Smooth muscle cell (in vitro differentiated cells): Measurements from ENCODE around the gene LONP2. TPM values are rescaled to one million over a fixed set of nuclear protein-coding genes. Genes with fewer than 3 reads are reported as not detected.

Experiments
- DNase-seq: peaks from one replicate; lab custom pipeline; 2025; ENCODE audit not compliant: unreplicated experiment; lab: John Stamatoyannopoulos, UW
- H2AFZ ChIP-seq: fragments of 200-600 bp; sonication (generic); 2 replicates; pipeline ENCODE4 v1.6.0; 2016; ENCODE audit warnings: antibody characterized with exemption, low read depth, mild to moderate bottlenecking
- H3F3A ChIP-seq: fragments of 200-600 bp; sonication (generic); 2 replicates; pipeline ENCODE4 v1.6.0; 2017; ENCODE audit warnings: antibody characterized with exemption, low read depth
- H3K27ac ChIP-seq: fragments of 200-600 bp; sonication (generic); 2 replicates; pipeline ENCODE4 v1.5.1; 2016; ENCODE audit warnings: low read depth, mild to moderate bottlenecking
- H3K27me3 ChIP-seq: fragments of 200-600 bp; sonication (generic); 2 replicates; pipeline ENCODE4 v1.6.1; 2016; ENCODE audit warnings: low read depth, mild to moderate bottlenecking
- H3K36me3 ChIP-seq: fragments of 200-600 bp; sonication (generic); 2 replicates; pipeline ENCODE4 v1.5.1; 2016; ENCODE audit warnings: low read depth
- H3K4me1 ChIP-seq: fragments of 200-600 bp; sonication (generic); 2 replicates; pipeline ENCODE4 v1.5.1; 2016; ENCODE audit warnings: low read depth
- H3K4me2 ChIP-seq: fragments of 200-600 bp; sonication (generic); 2 replicates; pipeline ENCODE4 v1.6.0; 2016; ENCODE audit warnings: mild to moderate bottlenecking
- H3K4me3 ChIP-seq: fragments of 200-600 bp; sonication (generic); 2 replicates; pipeline ENCODE4 v1.5.1; 2016; ENCODE audit warnings: mild to moderate bottlenecking
- H3K79me2 ChIP-seq: fragments of 200-600 bp; sonication (generic); 2 replicates; pipeline ENCODE4 v1.6.0; 2016; ENCODE audit warnings: low read depth, mild to moderate bottlenecking
- H3K9ac ChIP-seq: fragments of 200-600 bp; sonication (generic); 2 replicates; pipeline ENCODE4 v1.6.0; 2016; ENCODE audit warnings: low read depth
- H3K9me3 ChIP-seq: fragments of 200-600 bp; sonication (generic); replicated peaks from 2 replicates; pipeline ENCODE4 v1.5.1; 2016; ENCODE audit warnings: low read depth
- H4K20me1 ChIP-seq: fragments of 200-600 bp; sonication (generic); 2 replicates; pipeline ENCODE4 v1.6.0; 2016; ENCODE audit warnings: low read depth
- CTCF ChIP-seq: fragments of 200-600 bp; sonication (generic); IDR thresholded peaks from 2 replicates; pipeline ENCODE4 v1.5.1; 2017; ENCODE audit warnings: borderline replicate concordance, mild to moderate bottlenecking, antibody characterized with exemption; ENCODE audit not compliant: insufficient read depth, poor library complexity, severe bottlenecking
- WGBS: methylation state at CpG from one replicate; pipeline ENCODE4 v1.1.7; 2016; ENCODE audit warnings: low lambda C conversion rate; 5-methylcytosine and 5-hydroxymethylcytosine counted together
- polyA plus RNA-seq: library from polyadenylated mRNA; unstranded; fragments of >200 nt; fragmentation: Nextera tagmentation; extraction: Ambion mirVana; gene quantifications from 2 replicates; pipeline ENCODE4 v1.2.1, GENCODE V29; 2016
- total RNA-seq: library from RNA; depleted of rRNA; stranded (reverse); fragments of >200 nt; gene quantifications from 2 replicates; pipeline ENCODE4 v1.2.3, GENCODE V29; 2014

The LONP2 gene
- total and polyA plus RNA-seq, 2 experiments from 2014 or later = 30.4 to 37.4 TPM

GRCh38 chr16:48383877-48384519, 139.9 kb downstream of the LONP2 start:
- no peaks in the 10 kb centered on the region for H3K36me3 ChIP-seq
- WGBS = under 1% methylated on average over 15 of the region's 15 CpGs
- H3K9ac ChIP-seq = peak overlapping the region; percentile 88
- no peaks in the 10 kb centered on the region for H3F3A ChIP-seq
- no peak overlapping the region for H2AFZ ChIP-seq
- H3K79me2 ChIP-seq = peaks cover 55% of the 10 kb centered on the region
- peaks cover 23% of the 10 kb centered on the region for H3K4me1 ChIP-seq
- TF ChIP-seq CTCF = no peak
- H3K9me3 ChIP-seq = no peaks in the 10 kb centered on the region
- H3K4me3 ChIP-seq = peak overlapping the region; percentile 85
- no peaks in the 10 kb centered on the region for H3K27me3 ChIP-seq
- peak overlapping the region; percentile 83 for H3K27ac ChIP-seq
- no peak for DNase-seq
- H4K20me1 ChIP-seq = peaks cover 54% of the 10 kb centered on the region
- H3K4me2 ChIP-seq = peak overlapping the region; percentile 95

GRCh38 chr16:48384520-48385252, 140.6 kb downstream of the LONP2 start:
- Histone ChIP-seq H3K4me2 (peak overlapping the region; percentile 95), H3K27me3 (no peaks in the 10 kb centered on the region), H3K9ac (peak overlapping the region; percentile 98), H3K36me3 (no peaks in the 10 kb centered on the region), H3K9me3 (no peaks in the 10 kb centered on the region), H2AFZ (no peak overlapping the region), H4K20me1 (peaks cover 47% of the 10 kb centered on the region), H3K27ac (peak overlapping the region; percentile 99), H3K4me3 (peak overlapping the region; percentile 85), H3F3A (no peaks in the 10 kb centered on the region), H3K79me2 (peaks cover 48% of the 10 kb centered on the region), H3K4me1 (peaks cover 16% of the 10 kb centered on the region)
- no peak for TF ChIP-seq CTCF
- DNase-seq = no peak
- under 1% methylated on average over 18 of the region's 103 CpGs for WGBS

GRCh38 chr16:48385253-48386150, 141.4 kb downstream of the LONP2 start, which contains the start of gene SIAH1:
TSS of gene SIAH1 (minus strand) at chr16:48385413. CDS start at chr16:48362428, 22,985 bp downstream.
- Histone ChIP-seq H3K4me3 (peak within 1 kb of the TSS; percentile 85), H3K9ac (peak within 1 kb of the TSS; percentile 98), H3F3A (no peaks in the 10 kb centered on the region), H3K9me3 (no peaks in the 10 kb centered on the region), H3K36me3 (no peaks in the 10 kb centered on the region), H4K20me1 (peaks cover 39% of the 10 kb centered on the region), H3K4me2 (peak within 1 kb of the TSS; percentile 98), H3K79me2 (peaks cover 40% of the 10 kb centered on the region), H3K27ac (peak within 1 kb of the TSS; percentile 99), H3K4me1 (peaks cover 12% of the 10 kb centered on the region), H2AFZ (peak within 1 kb of the TSS; percentile 97), H3K27me3 (no peaks in the 10 kb centered on the region)
- DNase-seq = peak; percentile 60
- TF ChIP-seq CTCF = no peak
- 1% methylated on average over 84 of the region's 105 CpGs for WGBS
